Measurements from ENCODE around the gene NR6A1.
"Not testable (repeated sequence)": the region's sequence is repeated elsewhere in the genome, so short reads cannot be mapped to it uniquely, and the experiment has no call there.

Gene NR6A1

GRCh38 chr9:124615840-124616239 lies 155.3 kb downstream of the NR6A1 start:
- not testable (repeated sequence) for DNase-seq (ENCODE audit: low read depth in 2 of 2)

- DNase-seq (ENCODE audit: low read depth in 2 of 2), result no peak
Observed at GRCh38 chr9:124615100-124615742, 155.9 kb downstream of the NR6A1 start.

GRCh38 chr9:124613849-124614248 lies 157.3 kb downstream of the NR6A1 start:
- DNase-seq (ENCODE audit: low read depth in 2 of 2), result no peak

GRCh38 chr9:124611106-124611505 lies 160.0 kb downstream of the NR6A1 start:
- no peak for DNase-seq (ENCODE audit: low read depth in 2 of 2)

GRCh38 chr9:124606027-124606426 lies 165.1 kb downstream of the NR6A1 start:
- DNase-seq (ENCODE audit: low read depth in 2 of 2), result no peak

GRCh38 chr9:124605258-124605657 lies 165.9 kb downstream of the NR6A1 start:
- DNase-seq (ENCODE audit: low read depth in 2 of 2), result no peak

- no peak for DNase-seq (ENCODE audit: low read depth in 2 of 2)
Observed at GRCh38 chr9:124602632-124603031, 168.5 kb downstream of the NR6A1 start.

- DNase-seq (ENCODE audit: low read depth in 2 of 2), result no peak
Observed at GRCh38 chr9:124602204-124602603, 168.9 kb downstream of the NR6A1 start.

- no peak for DNase-seq (ENCODE audit: low read depth in 2 of 2)
Observed at GRCh38 chr9:124600407-124600806, 170.7 kb downstream of the NR6A1 start.

GRCh38 chr9:124599121-124599795 lies 171.9 kb downstream of the NR6A1 start:
- DNase-seq (ENCODE audit: low read depth in 2 of 2), result no peak

GRCh38 chr9:124598048-124598447 lies 173.1 kb downstream of the NR6A1 start:
- no peak for DNase-seq (ENCODE audit: low read depth in 2 of 2)

GRCh38 chr9:124596172-124596839 lies 174.8 kb downstream of the NR6A1 start:
- no peak for DNase-seq (ENCODE audit: low read depth in 2 of 2)

- DNase-seq (ENCODE audit: low read depth in 2 of 2), result no peak
Observed at GRCh38 chr9:124595743-124596142, 175.4 kb downstream of the NR6A1 start.

- no peak for DNase-seq (ENCODE audit: low read depth in 2 of 2)
Observed at GRCh38 chr9:124594673-124595072, 176.4 kb downstream of the NR6A1 start.

- no peak for DNase-seq (ENCODE audit: low read depth in 2 of 2)
Observed at GRCh38 chr9:124594225-124594624, 176.9 kb downstream of the NR6A1 start.

- no peak for DNase-seq (ENCODE audit: low read depth in 2 of 2)
Observed at GRCh38 chr9:124593651-124594058, 177.5 kb downstream of the NR6A1 start.

- no peak for DNase-seq (ENCODE audit: low read depth in 2 of 2)
Observed at GRCh38 chr9:124593200-124593599, 177.9 kb downstream of the NR6A1 start.

GRCh38 chr9:124590889-124591641 lies 180.0 kb downstream of the NR6A1 start:
- DNase-seq (ENCODE audit: low read depth in 2 of 2), result no peak

- no peak for DNase-seq (ENCODE audit: low read depth in 2 of 2)
Observed at GRCh38 chr9:124584631-124585030, 186.5 kb downstream of the NR6A1 start.

- DNase-seq (ENCODE audit: low read depth in 2 of 2), result no peak
Observed at GRCh38 chr9:124583134-124583533, 188.0 kb downstream of the NR6A1 start.

GRCh38 chr9:124580186-124580585 lies 190.9 kb downstream of the NR6A1 start:
- DNase-seq (ENCODE audit: low read depth in 2 of 2), result no peak

GRCh38 chr9:124576751-124577150 lies 194.4 kb downstream of the NR6A1 start:
- DNase-seq (ENCODE audit: low read depth in 2 of 2), result no peak

All from stimulated activated CD4-positive, alpha-beta T cell treated with anti-CD3 and anti-CD28 coated beads, Interleukin-15, amount 100 ng/mL, for 48 hours (primary cell).